A673 (cell line): ENCODE data around the gene LGALS12. TPM values are rescaled to one million over a fixed set of nuclear protein-coding genes. Genes with fewer than 3 reads are reported as not detected.

Source experiments
- BruUV-seq: library from RNA; stranded (reverse); fragments of 400-500 nt; replicated peaks from 2 replicates; lab custom pipeline; 2021; lab: Mats Ljungman, UMichigan
- CTCF ChIA-PET: fragments of 300-600 bp; sonication (Branson Sonifier 250); formaldehyde crosslinking; loops from one replicate; lab custom pipeline; 2022; ENCODE audit warnings: antibody characterized with exemption; lab: Charles Lee
- POLR2A ChIA-PET: fragments of 300-600 bp; sonication (Branson Sonifier 250); formaldehyde crosslinking; loops from one replicate; lab custom pipeline; 2022; ENCODE audit warnings: antibody characterized with exemption; ENCODE audit not compliant: low non-redundant PET; lab: Charles Lee
- DNase-seq: peaks from one replicate; pipeline ENCODE4 v3.0.0-alpha.2; 2015; ENCODE audit warnings: low spot score
- H3K27ac ChIP-seq: fragments of 200-600 bp; sonication (generic); 2 replicates; pipeline ENCODE4 v1.5.1; 2016; ENCODE audit warnings: mixed run types, low read depth, mild to moderate bottlenecking, mixed read lengths, antibody characterized with exemption, low read length; ENCODE audit not compliant: poor library complexity, severe bottlenecking
- H3K27me3 ChIP-seq: fragments of 200-600 bp; sonication (generic); replicated peaks from 2 replicates; pipeline ENCODE4 v1.6.1; 2017; ENCODE audit warnings: mixed run types, low read depth, mild to moderate bottlenecking, mixed read lengths, antibody characterized with exemption, low read length; ENCODE audit not compliant: insufficient read depth, poor library complexity
- H3K36me3 ChIP-seq: fragments of 200-600 bp; sonication (generic); 2 replicates; pipeline ENCODE4 v1.6.1; 2016; ENCODE audit warnings: mixed run types, mild to moderate bottlenecking, mixed read lengths, antibody characterized with exemption, low read length; ENCODE audit not compliant: insufficient read depth, poor library complexity, severe bottlenecking
- H3K4me1 ChIP-seq: fragments of 200-600 bp; sonication (generic); 2 replicates; pipeline ENCODE4 v1.6.1; 2017; ENCODE audit warnings: mixed run types, mild to moderate bottlenecking, mixed read lengths, antibody characterized with exemption, low read length; ENCODE audit not compliant: insufficient read depth, poor library complexity, severe bottlenecking
- H3K4me3 ChIP-seq: fragments of 200-600 bp; sonication (generic); 2 replicates; pipeline ENCODE4 v1.5.1; 2016; ENCODE audit warnings: low read depth, mixed run types, mild to moderate bottlenecking, mixed read lengths, low read length; ENCODE audit not compliant: poor library complexity, severe bottlenecking
- H3K9me3 ChIP-seq: fragments of 200-600 bp; sonication (generic); 2 replicates; pipeline ENCODE4 v1.6.1; 2016; ENCODE audit warnings: mixed run types, low read depth, mild to moderate bottlenecking, mixed read lengths, antibody characterized with exemption, low read length; ENCODE audit not compliant: poor library complexity, severe bottlenecking
- EZH2 ChIP-seq: fragments of 200-600 bp; sonication (generic); IDR thresholded peaks from 2 replicates; pipeline ENCODE4 v1.6.1; 2017; ENCODE audit warnings: borderline replicate concordance, low read depth, mild to moderate bottlenecking, mixed read lengths, antibody characterized with exemption, low read length; ENCODE audit not compliant: poor library complexity, severe bottlenecking
- intact Hi-C: fragments of 100-400 bp; cut with micrococcal nuclease; formaldehyde crosslinking; loops from one replicate; pipeline ENCODE4 v1.10.0; 2022; ENCODE audit not compliant: unreplicated experiment
- total RNA-seq: library from RNA; stranded (reverse); gene quantifications from 2 replicates; pipeline ENCODE4 v1.2.3, GENCODE V29; 2021
- TF ChIP-seq, protein P1 (sequence below): fragments of 300-800, 200-600 bp; sonication (generic); conservative IDR thresholded peaks from 2 replicates; pipeline ENCODE4 v1.5.1; 2017; ENCODE audit warnings: low read depth, mild to moderate bottlenecking, antibody characterized with exemption, low read length, moderate library complexity, mixed read lengths

The LGALS12 gene
- total RNA-seq, 1 experiment from 2014 or later, result not detected

DNA sequence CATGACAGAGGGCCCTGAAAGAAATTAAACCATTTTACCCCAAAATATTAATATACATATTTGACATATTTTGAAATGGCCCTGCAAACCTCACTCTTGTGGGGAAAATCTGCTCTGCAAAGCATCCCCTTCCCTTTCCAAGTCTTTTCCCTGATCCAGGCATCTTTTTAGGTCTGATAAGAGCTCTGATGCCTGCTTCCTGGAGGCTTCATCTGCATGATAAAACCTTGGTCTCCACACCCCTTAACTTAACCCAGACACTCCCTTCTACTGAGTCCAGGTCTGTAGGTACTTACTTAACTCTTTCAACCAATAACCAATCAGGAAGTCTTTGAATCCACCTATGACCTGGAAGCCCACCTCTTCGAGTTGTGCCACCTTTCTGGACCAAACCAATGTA lies 1.8 kb upstream of the LGALS12 start:
- peaks cover 14% of the 10 kb centered on the region for H3K9me3 ChIP-seq
- CTCF ChIA-PET, result no interaction called here
- BruUV-seq, result no TSS peak
- DNase-seq, result no peak
- H3K4me3 ChIP-seq, result no peak overlapping the region
- H3K27me3 ChIP-seq, result no peaks in the 10 kb centered on the region
- no peaks in the 10 kb centered on the region for H3K4me1 ChIP-seq
- TF ChIP-seq, protein P1, sequence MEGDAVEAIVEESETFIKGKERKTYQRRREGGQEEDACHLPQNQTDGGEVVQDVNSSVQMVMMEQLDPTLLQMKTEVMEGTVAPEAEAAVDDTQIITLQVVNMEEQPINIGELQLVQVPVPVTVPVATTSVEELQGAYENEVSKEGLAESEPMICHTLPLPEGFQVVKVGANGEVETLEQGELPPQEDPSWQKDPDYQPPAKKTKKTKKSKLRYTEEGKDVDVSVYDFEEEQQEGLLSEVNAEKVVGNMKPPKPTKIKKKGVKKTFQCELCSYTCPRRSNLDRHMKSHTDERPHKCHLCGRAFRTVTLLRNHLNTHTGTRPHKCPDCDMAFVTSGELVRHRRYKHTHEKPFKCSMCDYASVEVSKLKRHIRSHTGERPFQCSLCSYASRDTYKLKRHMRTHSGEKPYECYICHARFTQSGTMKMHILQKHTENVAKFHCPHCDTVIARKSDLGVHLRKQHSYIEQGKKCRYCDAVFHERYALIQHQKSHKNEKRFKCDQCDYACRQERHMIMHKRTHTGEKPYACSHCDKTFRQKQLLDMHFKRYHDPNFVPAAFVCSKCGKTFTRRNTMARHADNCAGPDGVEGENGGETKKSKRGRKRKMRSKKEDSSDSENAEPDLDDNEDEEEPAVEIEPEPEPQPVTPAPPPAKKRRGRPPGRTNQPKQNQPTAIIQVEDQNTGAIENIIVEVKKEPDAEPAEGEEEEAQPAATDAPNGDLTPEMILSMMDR, result no peak
- TF ChIP-seq EZH2, result no peak
- intact Hi-C loops, result loop anchor here (10.0 kb wide), 1 partner anchor 59 kb away; no protein-coding TSS in a partner anchor
- no peak overlapping the region for H3K27ac ChIP-seq
- POLR2A ChIA-PET, result no interaction called here
- no peaks in the 10 kb centered on the region for H3K36me3 ChIP-seq

- intact Hi-C loops, result loop anchor here (10.0 kb wide), 1 partner anchor 60 kb away; no protein-coding TSS in a partner anchor
- peaks cover 10% of the 10 kb centered on the region for H3K9me3 ChIP-seq
- TF ChIP-seq EZH2, result no peak
- TF ChIP-seq, protein P1, result no peak
- no peak overlapping the region for H3K4me3 ChIP-seq
- CTCF ChIA-PET, result no interaction called here
- no peaks in the 10 kb centered on the region for H3K36me3 ChIP-seq
- H3K27ac ChIP-seq, result no peak overlapping the region
- no peaks in the 10 kb centered on the region for H3K27me3 ChIP-seq
- no TSS peak for BruUV-seq
- H3K4me1 ChIP-seq, result no peaks in the 10 kb centered on the region
- no peak for DNase-seq
- POLR2A ChIA-PET, result no interaction called here
Measured at GRCh38 chr11:63504933-63505586, 824 bp upstream of the LGALS12 start.

DNA sequence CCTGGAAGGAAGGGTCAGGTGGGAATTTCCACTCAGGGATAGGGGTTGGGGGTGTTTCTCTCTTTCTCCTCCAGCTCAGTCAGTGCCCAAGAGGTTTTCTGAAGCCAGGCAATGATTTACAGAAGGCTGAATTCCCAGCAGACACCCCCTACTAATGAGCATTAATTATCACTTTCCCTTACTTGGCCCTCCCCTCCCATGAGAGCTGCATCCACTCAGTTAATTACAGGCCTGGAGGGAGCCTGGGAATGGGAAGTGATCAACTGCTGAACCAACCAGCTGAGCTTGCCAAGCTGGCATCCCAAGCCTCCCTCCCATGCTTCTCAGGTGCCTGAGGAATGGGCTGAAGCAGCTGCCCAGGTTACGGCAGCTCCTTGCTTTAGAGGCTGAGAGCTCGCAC lies 992 bp downstream of the LGALS12 start:
- no peaks in the 10 kb centered on the region for H3K9me3 ChIP-seq
- CTCF ChIA-PET, result no interaction called here
- H3K36me3 ChIP-seq, result no peaks in the 10 kb centered on the region
- no peak overlapping the region for H3K4me3 ChIP-seq
- no peaks in the 10 kb centered on the region for H3K27me3 ChIP-seq
- no peak for DNase-seq
- POLR2A ChIA-PET, result no interaction called here
- intact Hi-C loops, result loop anchor here (10.0 kb wide), 1 partner anchor 62 kb away; no protein-coding TSS in a partner anchor
- H3K27ac ChIP-seq, result no peak overlapping the region
- BruUV-seq, result no TSS peak
- no peak for TF ChIP-seq EZH2
- TF ChIP-seq, protein P1, result no peak
- no peaks in the 10 kb centered on the region for H3K4me1 ChIP-seq
